Stimulated activated CD8-positive, alpha-beta memory T cell treated with anti-CD3 and anti-CD28 coated beads, Interleukin-7, amount 100 ng/mL, for 48 hours (primary cell): ENCODE measurements around the gene CD244.
"Not testable (repeated sequence)": the region's sequence is repeated elsewhere in the genome, so short reads cannot be mapped to it uniquely, and the experiment has no call there.

Experiments used
- DNase-seq, 2 donors: peaks; one replicate each; pipeline ENCODE4 v3.0.0-alpha.2; 2020; ENCODE audit warnings: low read depth in 1 of 2; ENCODE audit errors: extremely low read depth in 1 of 2

Gene CD244

DNA sequence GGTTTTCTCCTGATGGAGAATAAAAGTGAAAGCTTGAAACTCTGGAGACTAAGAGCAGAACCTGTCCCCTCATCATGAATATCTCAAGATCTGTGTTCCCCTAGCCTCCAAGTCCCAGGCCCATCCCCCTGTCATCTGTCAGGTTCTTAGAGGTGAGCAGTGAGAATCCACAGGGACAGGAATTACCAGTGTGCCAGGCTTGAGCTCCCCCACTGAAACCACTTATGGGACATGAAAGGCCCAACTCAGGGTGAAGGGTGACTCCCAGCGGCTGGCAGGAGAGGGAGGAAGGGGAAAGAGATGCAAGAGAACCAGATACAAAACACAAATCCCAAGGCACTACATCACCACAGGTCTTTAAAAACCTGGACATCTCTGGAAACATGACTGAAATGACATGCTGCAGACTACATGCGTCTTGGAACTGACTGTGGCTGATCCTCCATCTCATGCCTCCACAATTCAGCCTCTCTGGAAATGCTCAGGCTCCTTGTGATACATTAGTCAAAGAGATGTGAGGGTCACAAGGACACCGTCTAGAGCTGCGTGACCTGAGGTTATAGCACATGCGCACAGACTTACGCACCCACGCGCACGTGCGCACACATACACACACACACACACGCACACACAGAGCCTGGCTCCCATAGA, 73.5 kb downstream of the CD244 start:
- DNase-seq = no peak

DNA sequence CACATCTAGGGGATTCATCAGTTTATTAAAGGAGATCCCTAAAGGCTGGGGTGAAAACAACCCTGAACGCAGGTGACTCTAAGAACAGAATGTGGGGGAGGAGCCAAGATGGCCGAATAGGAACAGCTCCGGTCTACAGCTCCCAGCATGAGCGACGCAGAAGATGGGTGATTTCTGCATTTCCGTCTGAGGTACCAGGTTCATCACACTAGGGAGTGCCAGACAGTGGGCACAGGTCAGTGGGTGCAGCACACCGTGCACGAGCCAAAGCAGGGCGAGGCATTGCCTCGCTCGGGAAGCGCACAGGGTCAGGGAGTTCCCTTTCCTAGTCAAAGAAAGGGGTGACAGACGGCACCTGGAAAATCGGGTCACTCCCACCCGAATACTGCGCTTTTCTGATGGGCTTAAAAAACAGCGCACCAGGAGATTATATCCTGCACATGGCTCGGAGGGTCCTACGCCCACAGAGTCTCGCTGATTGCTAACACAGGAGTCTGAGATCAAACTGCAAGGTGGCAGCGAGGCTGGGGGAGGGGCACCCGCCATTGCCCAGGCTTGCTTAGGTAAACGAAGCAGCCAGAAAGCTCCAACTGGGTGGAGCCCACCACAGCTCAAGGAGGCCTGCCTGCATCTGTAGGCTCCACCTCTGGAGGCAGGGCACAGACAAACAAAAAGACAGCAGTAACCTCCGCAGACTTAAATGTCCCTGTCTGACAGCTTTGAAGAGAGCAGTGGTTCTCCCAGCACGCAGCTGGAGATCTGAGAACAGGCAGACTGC, 79.5 kb downstream of the CD244 start:
- DNase-seq = not testable (repeated sequence)

- no peak for DNase-seq
Observed at GRCh38 chr1:160781914-160782689, 80.6 kb downstream of the CD244 start.

GRCh38 chr1:160781186-160781766, 81.4 kb downstream of the CD244 start:
- no peak for DNase-seq

- no peak for DNase-seq
Observed at GRCh38 chr1:160780398-160780755, 82.3 kb downstream of the CD244 start.
